ENCODE measurements around the gene ANKRD62. TPM values are rescaled to one million over a fixed set of nuclear protein-coding genes. Genes with fewer than 3 reads are reported as not detected.
"Not testable (repeated sequence)": the region's sequence is repeated elsewhere in the genome, so short reads cannot be mapped to it uniquely, and the experiment has no call there.

The ANKRD62 gene
- polyA plus RNA-seq, 3 donors from 2014 or later: not detected

- no peaks in the 10 kb centered on the region for H3K4me1 Mint-ChIP-seq
- H3K27me3 Mint-ChIP-seq (ENCODE audit: low read depth in 3 of 3): peaks cover 0 to 8% (median 3%) of the 10 kb centered on the region in 3 donors
- H3K27ac Mint-ChIP-seq: no peak overlapping the region
- H3K9me3 Mint-ChIP-seq: peaks cover 0 to 2% (median 0%) of the 10 kb centered on the region in 6 donors
- no peaks in the 10 kb centered on the region for H3K36me3 Mint-ChIP-seq
- DNase-seq: no peak
- no peak overlapping the region for H3K4me3 Mint-ChIP-seq
Observed at GRCh38 chr18:12098374-12098773, 4.7 kb downstream of the ANKRD62 start.

- Mint-ChIP-seq H3K27me3 (ENCODE audit: low read depth in 3 of 3) (peaks cover 0 to 8% (median 2%) of the 10 kb centered on the region in 3 donors), H3K4me3 (no peak overlapping the region), H3K4me1 (no peaks in the 10 kb centered on the region), H3K36me3 (no peaks in the 10 kb centered on the region), H3K9me3 (peaks cover 0 to 2% (median 0%) of the 10 kb centered on the region in 6 donors), H3K27ac (no peak overlapping the region)
- DNase-seq: no peak
Observed at GRCh38 chr18:12099160-12099559, 5.5 kb downstream of the ANKRD62 start.

- no peak overlapping the region for H3K27ac Mint-ChIP-seq
- H3K27me3 Mint-ChIP-seq (ENCODE audit: low read depth in 3 of 3): peaks cover 0 to 8% (median 0%) of the 10 kb centered on the region in 3 donors
Observed at GRCh38 chr18:12101266-12101665, 7.6 kb downstream of the ANKRD62 start.

GRCh38 chr18:12102136-12102842, 8.6 kb downstream of the ANKRD62 start:
- H3K4me3 Mint-ChIP-seq: no peak overlapping the region
- no peaks in the 10 kb centered on the region for H3K36me3 Mint-ChIP-seq
- DNase-seq: no peak
- H3K27ac Mint-ChIP-seq: no peak overlapping the region
- peaks cover 0 to 8% (median 0%) of the 10 kb centered on the region in 3 donors for H3K27me3 Mint-ChIP-seq (ENCODE audit: low read depth in 3 of 3)
- no peaks in the 10 kb centered on the region for H3K4me1 Mint-ChIP-seq
- H3K9me3 Mint-ChIP-seq: peaks cover 0 to 2% (median 0%) of the 10 kb centered on the region in 6 donors

More at GRCh38 chr18:12101266-12101665, 7.6 kb downstream of the ANKRD62 start:
- no peaks in the 10 kb centered on the region for H3K36me3 Mint-ChIP-seq
- no peak overlapping the region for H3K4me3 Mint-ChIP-seq
- no peak for DNase-seq
- H3K4me1 Mint-ChIP-seq: no peaks in the 10 kb centered on the region
- peaks cover 0 to 2% (median 0%) of the 10 kb centered on the region in 6 donors for H3K9me3 Mint-ChIP-seq

GRCh38 chr18:12106471-12106870, 12.8 kb downstream of the ANKRD62 start:
- peaks cover 0 to 5% (median 0%) of the 10 kb centered on the region in 6 donors for H3K9me3 Mint-ChIP-seq
- no peaks in the 10 kb centered on the region for H3K4me1 Mint-ChIP-seq
- H3K27ac Mint-ChIP-seq: no peak overlapping the region
- no peak overlapping the region for H3K4me3 Mint-ChIP-seq
- peaks cover 0 to 8% (median 2%) of the 10 kb centered on the region in 3 donors for H3K27me3 Mint-ChIP-seq (ENCODE audit: low read depth in 3 of 3)
- H3K36me3 Mint-ChIP-seq: no peaks in the 10 kb centered on the region
- DNase-seq: no peak

- Mint-ChIP-seq H3K4me3 (no peak overlapping the region), H3K4me1 (no peaks in the 10 kb centered on the region), H3K36me3 (no peaks in the 10 kb centered on the region), H3K9me3 (peaks cover 0 to 3% (median 0%) of the 10 kb centered on the region in 6 donors), H3K27ac (no peak overlapping the region), H3K27me3 (ENCODE audit: low read depth in 3 of 3) (peaks cover 0 to 5% (median 2%) of the 10 kb centered on the region in 3 donors)
- no peak for DNase-seq
Observed at GRCh38 chr18:12109836-12110235, 16.2 kb downstream of the ANKRD62 start.

- peaks cover 2 to 10% (median 3%) of the 10 kb centered on the region in 3 donors for H3K27me3 Mint-ChIP-seq (ENCODE audit: low read depth in 3 of 3)
- H3K4me1 Mint-ChIP-seq: no peaks in the 10 kb centered on the region
- DNase-seq: no peak
- peaks cover 0 to 5% (median 0%) of the 10 kb centered on the region in 6 donors for H3K9me3 Mint-ChIP-seq
- no peak overlapping the region for H3K4me3 Mint-ChIP-seq
- H3K36me3 Mint-ChIP-seq: no peaks in the 10 kb centered on the region
- no peak overlapping the region for H3K27ac Mint-ChIP-seq
Observed at GRCh38 chr18:12113999-12114646, 20.5 kb downstream of the ANKRD62 start.

GRCh38 chr18:12119358-12119757, 25.7 kb downstream of the ANKRD62 start:
- H3K4me3 Mint-ChIP-seq: no peak overlapping the region
- DNase-seq: no peak
- H3K9me3 Mint-ChIP-seq: peaks cover 0 to 5% (median 0%) of the 10 kb centered on the region in 6 donors
- no peaks in the 10 kb centered on the region for H3K4me1 Mint-ChIP-seq
- no peaks in the 10 kb centered on the region for H3K36me3 Mint-ChIP-seq
- no peak overlapping the region for H3K27ac Mint-ChIP-seq
- H3K27me3 Mint-ChIP-seq (ENCODE audit: low read depth in 3 of 3): peaks cover 2 to 11% (median 3%) of the 10 kb centered on the region in 3 donors

GRCh38 chr18:12121175-12122042, 27.8 kb downstream of the ANKRD62 start:
- Mint-ChIP-seq H3K4me1 (no peaks in the 10 kb centered on the region), H3K27ac (no peak overlapping the region), H3K27me3 (ENCODE audit: low read depth in 3 of 3) (peaks cover 3 to 7% (median 5%) of the 10 kb centered on the region in 3 donors), H3K36me3 (no peaks in the 10 kb centered on the region), H3K9me3 (peaks cover 0 to 5% (median 0%) of the 10 kb centered on the region in 6 donors), H3K4me3 (no peak overlapping the region)
- DNase-seq: no peak

GRCh38 chr18:12122043-12122389, 28.4 kb downstream of the ANKRD62 start:
- H3K27me3 Mint-ChIP-seq (ENCODE audit: low read depth in 3 of 3); H3K9me3 Mint-ChIP-seq; H3K4me3 Mint-ChIP-seq; DNase-seq; H3K36me3 Mint-ChIP-seq; H3K27ac Mint-ChIP-seq; H3K4me1 Mint-ChIP-seq: not testable (repeated sequence)

GRCh38 chr18:12127647-12128046, 34.0 kb downstream of the ANKRD62 start:
- not testable (repeated sequence) for H3K36me3 Mint-ChIP-seq; H3K27me3 Mint-ChIP-seq (ENCODE audit: low read depth in 3 of 3); H3K4me1 Mint-ChIP-seq; DNase-seq; H3K9me3 Mint-ChIP-seq; H3K27ac Mint-ChIP-seq; H3K4me3 Mint-ChIP-seq

GRCh38 chr18:12138831-12139230, 45.2 kb downstream of the ANKRD62 start:
- H3K9me3 Mint-ChIP-seq; H3K36me3 Mint-ChIP-seq; H3K27ac Mint-ChIP-seq; H3K4me3 Mint-ChIP-seq; H3K4me1 Mint-ChIP-seq; H3K27me3 Mint-ChIP-seq (ENCODE audit: low read depth in 3 of 3); DNase-seq: not testable (repeated sequence)

- not testable (repeated sequence) for H3K4me1 Mint-ChIP-seq; DNase-seq; H3K27ac Mint-ChIP-seq; H3K9me3 Mint-ChIP-seq; H3K27me3 Mint-ChIP-seq (ENCODE audit: low read depth in 3 of 3); H3K36me3 Mint-ChIP-seq; H3K4me3 Mint-ChIP-seq
Observed at GRCh38 chr18:12140866-12141265, 47.2 kb downstream of the ANKRD62 start.

GRCh38 chr18:12141778-12142177, 48.1 kb downstream of the ANKRD62 start:
- H3K9me3 Mint-ChIP-seq; DNase-seq; H3K27ac Mint-ChIP-seq; H3K27me3 Mint-ChIP-seq (ENCODE audit: low read depth in 3 of 3); H3K4me3 Mint-ChIP-seq; H3K4me1 Mint-ChIP-seq; H3K36me3 Mint-ChIP-seq: not testable (repeated sequence)
